H9 (cell line): ENCODE data around the gene ZNF160. TPM values are rescaled to one million over a fixed set of nuclear protein-coding genes. Genes with fewer than 3 reads are reported as not detected.

Source experiments
- DNase-seq: peaks from one replicate; pipeline ENCODE4 v3.0.0-alpha.2; 2017
- H2AFZ ChIP-seq: one replicate; pipeline ENCODE4 v1.6.1; 2013; ENCODE audit warnings: mild to moderate bottlenecking, low read length, control low read depth, moderate library complexity
- H2AK5ac ChIP-seq: 2 replicates; pipeline ENCODE4 v1.6.1; 2013; ENCODE audit warnings: low read length, control low read depth, mixed read lengths; ENCODE audit not compliant: insufficient read length
- H2BK120ac ChIP-seq: one replicate; pipeline ENCODE4 v1.6.1; 2013; ENCODE audit warnings: low read depth, mild to moderate bottlenecking, low read length, control low read depth, inconsistent platforms; ENCODE audit not compliant: poor library complexity, severe bottlenecking
- H2BK12ac ChIP-seq: 2 replicates; pipeline ENCODE4 v1.6.1; 2013; ENCODE audit warnings: low read length, control low read depth, mixed read lengths, low read depth; ENCODE audit not compliant: insufficient read length
- H2BK15ac ChIP-seq: 2 replicates; pipeline ENCODE4 v1.6.1; 2013; ENCODE audit warnings: low read depth, low read length, control low read depth
- H2BK20ac ChIP-seq: one replicate; pipeline ENCODE4 v1.6.1; 2013; ENCODE audit warnings: low read depth, mild to moderate bottlenecking, low read length, control low read depth, inconsistent platforms; ENCODE audit not compliant: poor library complexity, severe bottlenecking
- H2BK5ac ChIP-seq: 2 replicates; pipeline ENCODE4 v1.6.1; 2013; ENCODE audit warnings: low read length, control low read depth, mixed read lengths; ENCODE audit not compliant: insufficient read length
- H3K14ac ChIP-seq: 2 replicates; pipeline ENCODE4 v1.6.1; 2013; ENCODE audit warnings: low read length, control low read depth; ENCODE audit not compliant: insufficient read depth
- H3K18ac ChIP-seq: 2 replicates; pipeline ENCODE4 v1.6.1; 2013; ENCODE audit warnings: low read depth, mild to moderate bottlenecking, mixed read lengths, low read length, control low read depth; ENCODE audit not compliant: insufficient read length
- H3K23ac ChIP-seq: 2 replicates; pipeline ENCODE4 v1.6.1; 2013; ENCODE audit warnings: low read length, control low read depth, mixed read lengths, low read depth; ENCODE audit not compliant: insufficient read length
- H3K23me2 ChIP-seq: 2 replicates; pipeline ENCODE4 v1.6.1; 2013; ENCODE audit warnings: low read depth, mild to moderate bottlenecking, mixed read lengths, low read length, control low read depth; ENCODE audit not compliant: insufficient read length, poor library complexity, severe bottlenecking
- H3K27ac ChIP-seq: 2 replicates; pipeline ENCODE4 v1.5.1; 2013; ENCODE audit warnings: low read length, control low read depth, mixed read lengths, low read depth; ENCODE audit not compliant: insufficient read length
- H3K27me3 ChIP-seq: 2 replicates; pipeline ENCODE4 v1.6.1; 2013; ENCODE audit warnings: low read length, control low read depth, inconsistent platforms; ENCODE audit not compliant: insufficient read depth
- H3K4ac ChIP-seq: 2 replicates; pipeline ENCODE4 v1.6.1; 2013; ENCODE audit warnings: low read depth, mild to moderate bottlenecking, control low read depth, inconsistent platforms, low read length, moderate library complexity
- H3K4me1 ChIP-seq: 2 replicates; pipeline ENCODE4 v1.6.1; 2013; ENCODE audit warnings: low read length, control low read depth, inconsistent platforms; ENCODE audit not compliant: insufficient read depth
- H3K4me2 ChIP-seq: 2 replicates; pipeline ENCODE4 v1.6.1; 2013; ENCODE audit warnings: low read length, control low read depth, mixed read lengths; ENCODE audit not compliant: insufficient read length, insufficient read depth
- H3K56ac ChIP-seq: 2 replicates; pipeline ENCODE4 v1.6.1; 2013; ENCODE audit warnings: low read depth, mild to moderate bottlenecking, mixed read lengths, low read length, control low read depth; ENCODE audit not compliant: insufficient read length
- H3K79me1 ChIP-seq: 2 replicates; pipeline ENCODE4 v1.6.1; 2013; ENCODE audit warnings: low read depth, mild to moderate bottlenecking, moderate library complexity, low read length, control low read depth, inconsistent platforms; ENCODE audit not compliant: insufficient read depth, poor library complexity, severe bottlenecking
- H3K79me2 ChIP-seq: 2 replicates; pipeline ENCODE4 v1.6.1; 2013; ENCODE audit warnings: low read length, control low read depth, inconsistent platforms; ENCODE audit not compliant: insufficient read depth
- H3K9ac ChIP-seq: 2 replicates; pipeline ENCODE4 v1.6.1; 2013; ENCODE audit warnings: low read length, control low read depth, mixed read lengths; ENCODE audit not compliant: insufficient read length; ENCODE audit errors: extremely low read depth
- H3K9me3 ChIP-seq: one replicate; pipeline ENCODE4 v1.6.1; 2013; ENCODE audit warnings: low read depth, low read length, inconsistent platforms; ENCODE audit not compliant: control insufficient read depth
- H3T11ph ChIP-seq: one replicate; pipeline ENCODE4 v1.6.1; 2013; ENCODE audit warnings: mild to moderate bottlenecking, low read length, control low read depth, inconsistent platforms
- H4K20me1 ChIP-seq: one replicate; pipeline ENCODE4 v1.6.1; 2013; ENCODE audit not compliant: control insufficient read depth, insufficient read length, insufficient read depth
- H4K5ac ChIP-seq: 2 replicates; pipeline ENCODE4 v1.6.1; 2013; ENCODE audit warnings: low read depth, mild to moderate bottlenecking, mixed read lengths, low read length, control low read depth; ENCODE audit not compliant: insufficient read length
- H4K8ac ChIP-seq: replicated peaks from 2 replicates; pipeline ENCODE4 v1.6.1; 2013; ENCODE audit warnings: low read length, control low read depth, mixed read lengths, low read depth; ENCODE audit not compliant: insufficient read length
- H4K91ac ChIP-seq: 2 replicates; pipeline ENCODE4 v1.6.1; 2013; ENCODE audit warnings: low read depth, mild to moderate bottlenecking, moderate library complexity, mixed read lengths, low read length, control low read depth; ENCODE audit not compliant: insufficient read length
- H3K27ac Mint-ChIP-seq, 3 experiments: 2 replicates in 2 of 3; 3 replicates in 1 of 3; pipeline ENCODE4 v1.8.0; 2020 to 2021; ENCODE audit warnings: mixed read lengths in 3 of 3, mild to moderate bottlenecking in 1 of 3, moderate library complexity in 1 of 3
- H3K27me3 Mint-ChIP-seq: 2 replicates; pipeline ENCODE4 v1.8.0; 2021; ENCODE audit warnings: low read depth, mild to moderate bottlenecking, moderate library complexity, mixed read lengths
- H3K36me3 Mint-ChIP-seq, 3 experiments: 2 replicates in 2 of 3; 3 replicates in 1 of 3; pipeline ENCODE4 v1.8.0; 2020 to 2021; ENCODE audit warnings: low read depth in 3 of 3, mixed read lengths in 3 of 3; ENCODE audit not compliant: insufficient read depth in 1 of 3
- H3K4me1 Mint-ChIP-seq, 2 experiments: 2 replicates each; pipeline ENCODE4 v1.8.0; 2020; ENCODE audit warnings: mixed read lengths in 2 of 2
- H3K4me3 Mint-ChIP-seq, 2 experiments: 2 replicates in 1 of 2; 3 replicates in 1 of 2; pipeline ENCODE4 v1.8.0; 2020 to 2021; ENCODE audit warnings: mild to moderate bottlenecking in 2 of 2, mixed read lengths in 2 of 2, moderate library complexity in 1 of 2
- H3K9me3 Mint-ChIP-seq, 2 experiments: 2 replicates in 1 of 2; 3 replicates in 1 of 2; pipeline ENCODE4 v1.8.0; 2020; ENCODE audit warnings: mild to moderate bottlenecking in 2 of 2, mixed read lengths in 2 of 2, moderate library complexity in 1 of 2
- CTCF ChIP-seq: fragments of 200-600 bp; sonication (generic); conservative IDR thresholded peaks from 3 replicates; pipeline ENCODE4 v1.8.0; 2021; ENCODE audit warnings: antibody characterized with exemption, mild to moderate bottlenecking
- WGBS: extraction: QIAGEN DNeasy Blood & Tissue Kit; methylation state at CpG from one replicate; pipeline ENCODE4 v1.1.7; 2013; ENCODE audit warnings: missing lambda C conversion rate, low lambda C conversion rate, mixed read lengths; ENCODE audit not compliant: insufficient read length; ENCODE audit errors: extremely low coverage; 5-methylcytosine and 5-hydroxymethylcytosine counted together
- total RNA-seq: library from RNA; stranded (reverse); gene quantifications from 2 replicates; pipeline ENCODE4 v1.2.1, GENCODE V29; 2021

The ZNF160 gene
- total RNA-seq, 1 experiment from 2014 or later, result 31.1 TPM

GRCh38 chr19:53102756-53103233, 427 bp downstream of the ZNF160 start:
- H3K36me3 Mint-ChIP-seq, result peaks cover 4 to 19% (median 16%) of the 10 kb centered on the region in 3 experiments

More at GRCh38 chr19:53102756-53103233, 427 bp downstream of the ZNF160 start:
- Histone ChIP-seq H3K79me1 (peaks cover 3% of the 10 kb centered on the region), H4K5ac (no peak overlapping the region), H3K9me3 (no peaks in the 10 kb centered on the region), H2AK5ac (no peak overlapping the region), H3K79me2 (peaks cover 5% of the 10 kb centered on the region; the same call in 1 of the 2 replicates), H3K56ac (no peak overlapping the region), H3K18ac (peak overlapping the region; percentile 88), H2BK20ac (no peak overlapping the region), H3K27me3 (no peaks in the 10 kb centered on the region), H4K8ac (no peak overlapping the region), H4K20me1 (no peaks in the 10 kb centered on the region), H3K4ac (no peak overlapping the region), H2BK5ac (no peak overlapping the region), H2BK12ac (no peak overlapping the region), H3K9ac (peak overlapping the region; percentile 79), H4K91ac (no peak overlapping the region), H3K4me1 (no peaks in the 10 kb centered on the region), H2BK120ac (no peak overlapping the region), H3K27ac (no peak overlapping the region), H3K23ac (no peak overlapping the region), H2BK15ac (no peak overlapping the region), H3K23me2 (peaks cover 11% of the 10 kb centered on the region), H3K14ac (peak overlapping the region; percentile 96), H2AFZ (peak overlapping the region; percentile 29), H3T11ph (no peak overlapping the region), H3K4me2 (peak overlapping the region; percentile 90)
- DNase-seq, result no peak
- Mint-ChIP-seq H3K27ac (peak overlapping the region in 2 of 3 experiments; percentile 95 to 97; a peak in 6 of 7 replicates), H3K4me3 (peak overlapping the region; percentile 84 to 87), H3K4me1 (peaks cover 13% of the 10 kb centered on the region in 2 experiments), H3K27me3 (peaks cover 10% of the 10 kb centered on the region), H3K9me3 (no peaks in the 10 kb centered on the region)
- no peak for TF ChIP-seq CTCF
- WGBS, result no CpG with 5 or more reads among the region's 33 CpGs
